A549 (cell line): Measurements from ENCODE around the gene STAT5A. TPM values are rescaled to one million over a fixed set of nuclear protein-coding genes. Genes with fewer than 3 reads are reported as not detected.
"Not testable (repeated sequence)": the region's sequence is repeated elsewhere in the genome, so short reads cannot be mapped to it uniquely, and the experiment has no call there.

Experiments
- ATAC-seq, 2 experiments: fragments of 200-7000 bp in 1 of 2; fragments of >200 bp in 1 of 2; cut with Nextera tagmentation in 1 of 2; cut with Tn5 transposase in 1 of 2; 3 replicates each; pipeline versions ENCODE4 v1.8.0 to v1.9.1; 2018 to 2020; ENCODE audit warnings: mild to moderate bottlenecking in 1 of 2, moderate library complexity in 1 of 2
- CTCF ChIA-PET: fragments of 300-600 bp; sonication (Branson Sonifier 250); formaldehyde crosslinking; extraction: SDS; loops from one replicate; lab custom pipeline; 2021; ENCODE audit warnings: antibody characterized with exemption, inconsistent platforms; lab: Yijun Ruan, JAX
- POLR2A ChIA-PET: fragments of 350-600 bp; formaldehyde crosslinking; extraction: SDS; loops from one replicate; lab custom pipeline; 2021; ENCODE audit warnings: antibody characterized with exemption, inconsistent platforms; lab: Yijun Ruan, JAX
- DNase-seq, 2 experiments: peaks; one replicate each; pipeline versions ENCODE4 v3.0.0 to v3.0.0-alpha.2; 2011 to 2016; ENCODE audit warnings: low read depth in 1 of 2, low spot score in 1 of 2
- FAIRE-seq: peaks from 2 replicates; lab custom pipeline; 2011; peaks lifted over from hg19 to GRCh38; lab: Jason Lieb, UNC
- H3K27ac ChIP-seq, 2 experiments: fragments of >200 bp; sonication (Bioruptor Twin); formaldehyde crosslinking; 3 replicates each; pipeline ENCODE4 v1.5.1; 2016 to 2017
- H3K4me1 ChIP-seq: fragments of >200 bp; sonication (Bioruptor Twin); formaldehyde crosslinking; 3 replicates; pipeline ENCODE4 v1.6.1; 2016
- H3K4me2 ChIP-seq: fragments of >200 bp; sonication (Bioruptor Twin); formaldehyde crosslinking; 3 replicates; pipeline ENCODE4 v1.6.1; 2016
- H3K4me3 ChIP-seq: fragments of >200 bp; sonication (Bioruptor Twin); formaldehyde crosslinking; 3 replicates; pipeline ENCODE4 v1.5.1; 2016
- H3K9me3 ChIP-seq: fragments of >200 bp; sonication (Bioruptor Twin); formaldehyde crosslinking; 3 replicates; pipeline ENCODE4 v1.6.1; 2016
- CEBPB ChIP-seq, 2 experiments: fragments of >200 bp in 1 of 2; sonication (Bioruptor Twin) in 1 of 2; formaldehyde crosslinking in 1 of 2; IDR thresholded peaks; 2 replicates each; pipeline ENCODE4 v1.6.1; 2012 to 2016
- HOXB5 ChIP-seq: fragments of 250-450 bp; sonication (Bioruptor Pico); IDR thresholded peaks from 2 replicates; pipeline ENCODE4 v1.5.0; 2020; ENCODE audit warnings: mild to moderate bottlenecking, moderate library complexity
- MAFK ChIP-seq: fragments of 450-650 bp; IDR thresholded peaks from 2 replicates; pipeline ENCODE4 v1.6.1; 2014; ENCODE audit not compliant: partially characterized antibody
- RARB ChIP-seq: fragments of 250-450 bp; sonication (Bioruptor Pico); IDR thresholded peaks from 2 replicates; pipeline ENCODE4 v1.8.0; 2021; ENCODE audit warnings: mild to moderate bottlenecking, moderate library complexity
- RFX5 ChIP-seq: fragments of 450-650 bp; IDR thresholded peaks from 2 replicates; pipeline ENCODE4 v1.7.1; 2014; ENCODE audit warnings: antibody characterized with exemption, mild to moderate bottlenecking, moderate library complexity
- ZFP36 ChIP-seq: fragments of 450-650 bp; IDR thresholded peaks from 2 replicates; pipeline ENCODE4 v1.6.1; 2014; ENCODE audit warnings: borderline replicate concordance; ENCODE audit not compliant: partially characterized antibody
- ZNF302 ChIP-seq: fragments of 250-450 bp; sonication (Bioruptor Pico); IDR thresholded peaks from 2 replicates; pipeline ENCODE4 v1.9.0; 2021; ENCODE audit warnings: inconsistent platforms, mild to moderate bottlenecking, moderate library complexity
- WGBS: methylation state at CpG from one replicate; pipeline ENCODE4 v1.1.6; 2017; ENCODE audit errors: missing lambda C conversion rate; 5-methylcytosine and 5-hydroxymethylcytosine counted together
- polyA plus RNA-seq, 4 experiments: library from polyadenylated mRNA; depleted of rRNA in 3 of 4; stranded (reverse); fragments of >200 nt; fragmentation: RNase III in 1 of 4; extraction: RNeasy Plus Mini Kit Qiagen cat#74134 plus additional on column Dnase treatment in 1 of 4; gene quantifications; 2 replicates in 3 of 4; 3 replicates in 1 of 4; pipeline ENCODE4 v1.2.3, GENCODE V29; 2011 to 2017
- TF ChIP-seq, protein P1 (sequence below): fragments of >200 bp; sonication (Bioruptor Twin); formaldehyde crosslinking; IDR thresholded peaks from 3 replicates; pipeline ENCODE4 v1.5.1; 2016
- TF ChIP-seq, protein P2 (sequence below): IDR thresholded peaks from 2 replicates; pipeline ENCODE4 v1.6.1; 2012; ENCODE audit warnings: low read depth, borderline replicate concordance
- TF ChIP-seq, protein P3 (sequence below): fragments of 250-450 bp; sonication (Bioruptor Pico); IDR thresholded peaks from 2 replicates; pipeline ENCODE4 v1.5.0; 2020; ENCODE audit warnings: low read depth, mild to moderate bottlenecking, moderate library complexity

Gene STAT5A
- polyA plus RNA-seq, 2 of the 4 experiments (the other 2 are of a cell fraction), result 2.2 to 4.0 TPM

DNA sequence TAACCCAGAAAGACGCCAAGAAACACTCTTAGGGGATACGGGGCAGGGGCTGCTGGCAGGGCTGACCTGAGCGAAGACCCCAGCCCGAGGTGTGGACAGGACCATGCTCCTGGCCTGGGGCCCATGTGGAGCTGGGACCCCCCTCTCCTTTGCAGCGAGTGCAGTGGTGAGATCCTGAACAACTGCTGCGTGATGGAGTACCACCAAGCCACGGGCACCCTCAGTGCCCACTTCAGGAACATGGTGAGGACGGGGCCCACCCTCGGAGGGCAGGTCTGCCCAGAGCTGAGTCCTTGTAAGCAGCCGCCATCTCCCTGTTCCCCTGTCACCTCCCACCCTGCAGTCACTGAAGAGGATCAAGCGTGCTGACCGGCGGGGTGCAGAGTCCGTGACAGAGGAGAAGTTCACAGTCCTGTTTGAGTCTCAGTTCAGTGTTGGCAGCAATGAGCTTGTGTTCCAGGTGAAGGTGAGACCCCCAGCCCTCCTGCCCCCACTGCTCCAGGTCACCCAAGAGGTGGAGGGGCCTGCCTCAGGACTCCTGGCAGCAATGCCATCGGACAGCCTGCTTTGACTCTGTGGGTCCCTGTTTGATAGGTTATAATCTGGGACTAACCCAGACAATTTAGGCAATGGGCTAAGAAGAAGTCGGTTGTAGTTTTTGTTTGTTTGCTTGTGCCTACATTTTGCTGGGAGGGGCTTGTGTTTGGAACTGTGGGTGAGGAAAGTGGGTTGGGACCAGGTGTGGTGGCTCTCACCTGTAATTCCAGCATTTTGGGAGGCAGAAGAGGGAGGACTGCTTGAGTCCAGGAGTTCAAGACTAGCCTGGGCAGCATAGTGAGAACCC, 16.1 kb downstream of the STAT5A start (continued):
- TF ChIP-seq, protein P1, sequence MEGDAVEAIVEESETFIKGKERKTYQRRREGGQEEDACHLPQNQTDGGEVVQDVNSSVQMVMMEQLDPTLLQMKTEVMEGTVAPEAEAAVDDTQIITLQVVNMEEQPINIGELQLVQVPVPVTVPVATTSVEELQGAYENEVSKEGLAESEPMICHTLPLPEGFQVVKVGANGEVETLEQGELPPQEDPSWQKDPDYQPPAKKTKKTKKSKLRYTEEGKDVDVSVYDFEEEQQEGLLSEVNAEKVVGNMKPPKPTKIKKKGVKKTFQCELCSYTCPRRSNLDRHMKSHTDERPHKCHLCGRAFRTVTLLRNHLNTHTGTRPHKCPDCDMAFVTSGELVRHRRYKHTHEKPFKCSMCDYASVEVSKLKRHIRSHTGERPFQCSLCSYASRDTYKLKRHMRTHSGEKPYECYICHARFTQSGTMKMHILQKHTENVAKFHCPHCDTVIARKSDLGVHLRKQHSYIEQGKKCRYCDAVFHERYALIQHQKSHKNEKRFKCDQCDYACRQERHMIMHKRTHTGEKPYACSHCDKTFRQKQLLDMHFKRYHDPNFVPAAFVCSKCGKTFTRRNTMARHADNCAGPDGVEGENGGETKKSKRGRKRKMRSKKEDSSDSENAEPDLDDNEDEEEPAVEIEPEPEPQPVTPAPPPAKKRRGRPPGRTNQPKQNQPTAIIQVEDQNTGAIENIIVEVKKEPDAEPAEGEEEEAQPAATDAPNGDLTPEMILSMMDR, result no peak

DNA sequence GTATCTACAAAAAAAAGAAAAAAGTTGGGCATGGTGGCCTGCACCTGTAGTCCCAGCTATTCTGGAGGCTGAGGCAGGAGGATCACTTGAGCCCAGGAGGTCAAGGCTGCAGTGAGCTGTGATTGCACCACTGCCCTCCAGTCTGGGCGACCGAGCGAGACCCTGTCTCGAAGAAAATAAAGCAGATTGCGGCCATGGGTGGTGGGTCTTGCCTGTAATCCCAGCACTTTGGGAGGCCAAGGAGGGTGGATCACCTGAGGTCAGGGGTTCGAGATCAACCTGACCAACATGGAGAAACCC, 16.7 kb downstream of the STAT5A start:
- POLR2A ChIA-PET, DNase-seq, H3K9me3 ChIP-seq, H3K27ac ChIP-seq, H3K4me2 ChIP-seq, H3K4me1 ChIP-seq, H3K4me3 ChIP-seq, ATAC-seq, FAIRE-seq: not testable (repeated sequence)
- WGBS, result 90% methylated on average over 6 of the region's 6 CpGs
- CTCF ChIA-PET, result interaction anchor here (0.8 to 5.1 kb wide), 7 partner anchors 8 to 120 kb away, joined by 4 to 33 read pairs (median 4); no protein-coding TSS in a partner anchor

DNA sequence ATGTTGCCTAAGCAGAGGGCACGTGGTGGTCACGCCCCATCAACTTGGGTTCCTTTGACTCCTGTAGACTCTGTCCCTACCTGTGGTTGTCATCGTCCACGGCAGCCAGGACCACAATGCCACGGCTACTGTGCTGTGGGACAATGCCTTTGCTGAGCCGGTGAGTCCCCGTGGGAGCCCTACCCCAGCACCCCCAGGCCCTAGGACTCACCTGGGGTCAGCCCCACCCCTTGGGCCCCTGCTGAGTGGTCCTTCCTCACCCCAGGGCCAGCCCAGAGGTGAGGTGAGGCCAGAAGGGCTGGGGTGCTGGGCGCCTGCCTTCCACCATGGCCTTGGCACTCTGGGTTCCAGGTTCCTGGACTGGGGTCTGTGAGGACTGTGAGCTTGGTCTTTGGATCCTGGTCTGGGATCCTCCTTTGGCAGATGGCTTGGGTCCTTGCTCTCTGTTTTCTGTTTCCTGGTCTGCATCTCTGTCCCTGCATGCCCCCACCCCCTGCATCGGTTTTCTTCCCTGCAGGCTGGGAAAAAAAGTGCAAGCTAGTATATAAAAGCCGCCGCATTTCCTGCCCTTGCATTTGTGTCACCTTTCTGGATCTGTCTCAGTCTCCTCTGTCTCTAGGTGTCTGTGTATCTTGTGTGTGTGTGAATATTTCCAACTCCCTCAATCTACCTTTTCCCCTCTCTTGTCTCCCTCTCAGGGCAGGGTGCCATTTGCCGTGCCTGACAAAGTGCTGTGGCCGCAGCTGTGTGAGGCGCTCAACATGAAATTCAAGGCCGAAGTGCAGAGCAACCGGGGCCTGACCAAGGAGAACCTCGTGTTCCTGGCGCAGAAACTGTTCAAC, 17.5 kb downstream of the STAT5A start:
- no peak for DNase-seq
- CTCF ChIA-PET, result interaction anchor here (1.0 to 11.2 kb wide), 7 partner anchors 18 to 282 kb away, joined by 3 to 179 read pairs (median 4); no protein-coding TSS in a partner anchor
- Histone ChIP-seq H3K4me1 (no peaks in the 10 kb centered on the region), H3K27ac (no peak overlapping the region), H3K9me3 (no peaks in the 10 kb centered on the region), H3K4me2 (no peak overlapping the region), H3K4me3 (no peak overlapping the region)
- POLR2A ChIA-PET, result no interaction called here
- ATAC-seq, result no peak
- 86% methylated on average over 18 of the region's 18 CpGs for WGBS
- TF ChIP-seq ZNF302 (CRISPR knock-in tag) (no peak), MAFK (no peak), HOXB5 (CRISPR knock-in tag) (no peak), ZFP36 (no peak), RFX5 (no peak)
- TF ChIP-seq, protein P2, sequence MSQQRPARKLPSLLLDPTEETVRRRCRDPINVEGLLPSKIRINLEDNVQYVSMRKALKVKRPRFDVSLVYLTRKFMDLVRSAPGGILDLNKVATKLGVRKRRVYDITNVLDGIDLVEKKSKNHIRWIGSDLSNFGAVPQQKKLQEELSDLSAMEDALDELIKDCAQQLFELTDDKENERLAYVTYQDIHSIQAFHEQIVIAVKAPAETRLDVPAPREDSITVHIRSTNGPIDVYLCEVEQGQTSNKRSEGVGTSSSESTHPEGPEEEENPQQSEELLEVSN, result no peak
- FAIRE-seq, result no peak

DNA sequence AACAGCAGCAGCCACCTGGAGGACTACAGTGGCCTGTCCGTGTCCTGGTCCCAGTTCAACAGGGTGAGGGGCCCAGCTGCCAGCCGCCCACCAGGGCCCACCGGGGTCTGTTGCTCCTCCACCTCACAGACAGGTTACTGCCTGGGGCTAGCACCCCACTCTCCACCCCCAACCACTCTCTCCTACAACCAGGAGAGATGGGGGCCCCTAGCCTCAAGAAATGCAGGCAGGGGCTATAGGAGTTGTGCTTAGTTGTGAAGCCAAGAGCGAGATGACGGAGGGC, 18.0 kb downstream of the STAT5A start:
- Histone ChIP-seq H3K4me3 (no peak overlapping the region), H3K27ac (no peak overlapping the region), H3K4me1 (no peaks in the 10 kb centered on the region; the same call in 2 of the 3 replicates), H3K4me2 (no peak overlapping the region), H3K9me3 (no peaks in the 10 kb centered on the region)
- FAIRE-seq (no peak), DNase-seq (no peak), ATAC-seq (no peak)
- TF ChIP-seq, protein P3, sequence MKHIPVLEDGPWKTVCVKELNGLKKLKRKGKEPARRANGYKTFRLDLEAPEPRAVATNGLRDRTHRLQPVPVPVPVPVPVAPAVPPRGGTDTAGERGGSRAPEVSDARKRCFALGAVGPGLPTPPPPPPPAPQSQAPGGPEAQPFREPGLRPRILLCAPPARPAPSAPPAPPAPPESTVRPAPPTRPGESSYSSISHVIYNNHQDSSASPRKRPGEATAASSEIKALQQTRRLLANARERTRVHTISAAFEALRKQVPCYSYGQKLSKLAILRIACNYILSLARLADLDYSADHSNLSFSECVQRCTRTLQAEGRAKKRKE, result no peak
- TF ChIP-seq CEBPB (IDR thresholded peaks at IDR 0.05) (no peak), RARB (CRISPR knock-in tag) (no peak)
- ChIA-PET CTCF (interaction anchor here (1.0 to 11.2 kb wide), 5 partner anchors 17 to 282 kb away, joined by 3 to 179 read pairs (median 4); no protein-coding TSS in a partner anchor), POLR2A (no interaction called here)
- WGBS, result 75% methylated on average over 5 of the region's 5 CpGs
